Activated CD4-positive, alpha-beta T cell treated with anti-CD3 and anti-CD28 coated beads, Interleukin-2, amount 10 ng/mL, durations not matched to agents 24 days and 14 days (primary cell): ENCODE data around the gene FAM131B. TPM values are rescaled to one million over a fixed set of nuclear protein-coding genes. Genes with fewer than 3 reads are reported as not detected.
A peak's percentile ranks its signal among the peaks of the same experiment; 100 is the strongest.

Experiments
- DNase-seq: peaks from one replicate; pipeline ENCODE4 v3.0.0; 2022
- H3K27ac Mint-ChIP-seq: one replicate; pipeline ENCODE4 v1.8.0; 2022; ENCODE audit warnings: mild to moderate bottlenecking, mixed read lengths
- H3K27me3 Mint-ChIP-seq: one replicate; pipeline ENCODE4 v1.8.0; 2022; ENCODE audit warnings: mixed read lengths
- H3K36me3 Mint-ChIP-seq: one replicate; pipeline ENCODE4 v1.8.0; 2022; ENCODE audit warnings: low read depth, mild to moderate bottlenecking, mixed read lengths
- H3K4me1 Mint-ChIP-seq: one replicate; pipeline ENCODE4 v1.8.0; 2021; ENCODE audit warnings: mixed read lengths
- H3K4me3 Mint-ChIP-seq: one replicate; pipeline ENCODE4 v1.8.0; 2022; ENCODE audit warnings: mild to moderate bottlenecking, moderate library complexity, mixed read lengths
- H3K9me3 Mint-ChIP-seq: one replicate; pipeline ENCODE4 v1.8.0; 2021; ENCODE audit warnings: mixed read lengths
- intact Hi-C: fragments of 100-400 bp; cut with micrococcal nuclease; formaldehyde crosslinking; loops from one replicate; pipeline ENCODE4 v1.15.1; 2023
- total RNA-seq: library from RNA; stranded (reverse); gene quantifications from 2 replicates; pipeline ENCODE4 v1.2.3, GENCODE V29; 2022

The FAM131B gene
- total RNA-seq, 1 donor from 2014 or later: 0.37 TPM

GRCh38 chr7:143322760-143323633 lies 39.5 kb downstream of the FAM131B start:
- Mint-ChIP-seq H3K36me3 (no peaks in the 10 kb centered on the region), H3K4me1 (peaks cover 17% of the 10 kb centered on the region), H3K27ac (peak overlapping the region; percentile 29), H3K9me3 (no peaks in the 10 kb centered on the region), H3K27me3 (peaks cover 9% of the 10 kb centered on the region), H3K4me3 (no peak overlapping the region)
- intact Hi-C loops: no loop called here
- DNase-seq: no peak

GRCh38 chr7:143321734-143322133 lies 40.8 kb downstream of the FAM131B start:
- H3K36me3 Mint-ChIP-seq: no peaks in the 10 kb centered on the region
- H3K9me3 Mint-ChIP-seq: no peaks in the 10 kb centered on the region
- H3K4me1 Mint-ChIP-seq: peaks cover 20% of the 10 kb centered on the region
- no peak for DNase-seq
- no peak overlapping the region for H3K4me3 Mint-ChIP-seq
- intact Hi-C loops: no loop called here
- peaks cover 11% of the 10 kb centered on the region for H3K27me3 Mint-ChIP-seq
- H3K27ac Mint-ChIP-seq: no peak overlapping the region

- Mint-ChIP-seq H3K27ac (no peak overlapping the region), H3K4me1 (peaks cover 21% of the 10 kb centered on the region), H3K27me3 (peaks cover 13% of the 10 kb centered on the region), H3K4me3 (no peak overlapping the region), H3K36me3 (no peaks in the 10 kb centered on the region), H3K9me3 (no peaks in the 10 kb centered on the region)
- intact Hi-C loops: no loop called here
- DNase-seq: no peak
These were observed 41.3 kb downstream of the FAM131B start for GRCh38 chr7:143321242-143321641.

- H3K36me3 Mint-ChIP-seq: no peaks in the 10 kb centered on the region
- no peak overlapping the region for H3K4me3 Mint-ChIP-seq
- intact Hi-C loops: no loop called here
- H3K27me3 Mint-ChIP-seq: peaks cover 13% of the 10 kb centered on the region
- peaks cover 19% of the 10 kb centered on the region for H3K4me1 Mint-ChIP-seq
- DNase-seq: no peak
- H3K27ac Mint-ChIP-seq: no peak overlapping the region
- H3K9me3 Mint-ChIP-seq: no peaks in the 10 kb centered on the region
These were observed 41.9 kb downstream of the FAM131B start for GRCh38 chr7:143320620-143321019.

GRCh38 chr7:143318661-143319060 lies 43.9 kb downstream of the FAM131B start:
- intact Hi-C loops: no loop called here
- Mint-ChIP-seq H3K36me3 (peaks cover 3% of the 10 kb centered on the region), H3K27ac (no peak overlapping the region), H3K4me1 (peaks cover 15% of the 10 kb centered on the region), H3K27me3 (peaks cover 13% of the 10 kb centered on the region), H3K9me3 (peaks cover 6% of the 10 kb centered on the region), H3K4me3 (no peak overlapping the region)
- no peak for DNase-seq

- no peak overlapping the region for H3K4me3 Mint-ChIP-seq
- no peak for DNase-seq
- H3K27ac Mint-ChIP-seq: no peak overlapping the region
- H3K4me1 Mint-ChIP-seq: peaks cover 20% of the 10 kb centered on the region
- peaks cover 11% of the 10 kb centered on the region for H3K36me3 Mint-ChIP-seq
- H3K27me3 Mint-ChIP-seq: peaks cover 11% of the 10 kb centered on the region
- intact Hi-C loops: no loop called here
- peaks cover 7% of the 10 kb centered on the region for H3K9me3 Mint-ChIP-seq
These were observed 46.0 kb downstream of the FAM131B start for GRCh38 chr7:143316492-143316891.

GRCh38 chr7:143315776-143316175 lies 46.7 kb downstream of the FAM131B start, which contains the start of gene CLCN1:
CLCN1 (plus strand) TSS chr7:143316111; CDS start chr7:143316213, 102 bp downstream.
- H3K4me3 Mint-ChIP-seq: no peak within 1 kb of the TSS
- H3K9me3 Mint-ChIP-seq: peaks cover 7% of the 10 kb centered on the region
- H3K27me3 Mint-ChIP-seq: peaks cover 10% of the 10 kb centered on the region
- peaks cover 13% of the 10 kb centered on the region for H3K36me3 Mint-ChIP-seq
- H3K27ac Mint-ChIP-seq: no peak within 1 kb of the TSS
- H3K4me1 Mint-ChIP-seq: peaks cover 25% of the 10 kb centered on the region
- no peak for DNase-seq
- intact Hi-C loops: no loop called here

- peaks cover 28% of the 10 kb centered on the region for H3K36me3 Mint-ChIP-seq
- H3K4me3 Mint-ChIP-seq: no peak overlapping the region
- peaks cover 6% of the 10 kb centered on the region for H3K27me3 Mint-ChIP-seq
- intact Hi-C loops: no loop called here
- H3K9me3 Mint-ChIP-seq: peaks cover 7% of the 10 kb centered on the region
- H3K4me1 Mint-ChIP-seq: peaks cover 39% of the 10 kb centered on the region
- no peak for DNase-seq
- H3K27ac Mint-ChIP-seq: no peak overlapping the region
These were observed 48.4 kb downstream of the FAM131B start for GRCh38 chr7:143314127-143314526.

- intact Hi-C loops: loop anchor here (10.0 kb wide), 1 partner anchor 304 kb away; no protein-coding TSS in a partner anchor
- DNase-seq: no peak
- peaks cover 74% of the 10 kb centered on the region for H3K36me3 Mint-ChIP-seq
- H3K4me1 Mint-ChIP-seq: peaks cover 63% of the 10 kb centered on the region
- H3K27ac Mint-ChIP-seq: peak overlapping the region; percentile 34
- peaks cover 1% of the 10 kb centered on the region for H3K9me3 Mint-ChIP-seq
- H3K27me3 Mint-ChIP-seq: no peaks in the 10 kb centered on the region
- H3K4me3 Mint-ChIP-seq: no peak overlapping the region
These were observed 53.9 kb downstream of the FAM131B start for GRCh38 chr7:143308632-143309031.

- Mint-ChIP-seq H3K4me3 (no peak overlapping the region), H3K4me1 (peaks cover 64% of the 10 kb centered on the region), H3K27me3 (no peaks in the 10 kb centered on the region), H3K36me3 (peaks cover 90% of the 10 kb centered on the region), H3K9me3 (no peaks in the 10 kb centered on the region), H3K27ac (peak overlapping the region; percentile 39)
- intact Hi-C loops: loop anchor here (1.0 to 10.0 kb wide), 3 partner anchors 15 to 301 kb away; no protein-coding TSS in a partner anchor
- DNase-seq: peak; percentile 90
These were observed 57.0 kb downstream of the FAM131B start for GRCh38 chr7:143305423-143306070.

- Mint-ChIP-seq H3K27me3 (no peaks in the 10 kb centered on the region), H3K9me3 (no peaks in the 10 kb centered on the region), H3K36me3 (peaks cover 91% of the 10 kb centered on the region), H3K4me1 (peaks cover 64% of the 10 kb centered on the region), H3K27ac (peak overlapping the region; percentile 38), H3K4me3 (no peak overlapping the region)
- intact Hi-C loops: loop anchor here (1.0 to 10.0 kb wide), 4 partner anchors 14 to 300 kb away; no protein-coding TSS in a partner anchor
- DNase-seq: no peak
These were observed 57.6 kb downstream of the FAM131B start for GRCh38 chr7:143304938-143305337.

GRCh38 chr7:143303733-143304132 lies 58.8 kb downstream of the FAM131B start:
- H3K36me3 Mint-ChIP-seq: peaks cover 92% of the 10 kb centered on the region
- no peaks in the 10 kb centered on the region for H3K27me3 Mint-ChIP-seq
- no peak overlapping the region for H3K27ac Mint-ChIP-seq
- DNase-seq: no peak
- no peaks in the 10 kb centered on the region for H3K9me3 Mint-ChIP-seq
- H3K4me1 Mint-ChIP-seq: peaks cover 67% of the 10 kb centered on the region
- no peak overlapping the region for H3K4me3 Mint-ChIP-seq
- intact Hi-C loops: loop anchor here (2.0 to 10.0 kb wide), 3 partner anchors 13 to 299 kb away; no protein-coding TSS in a partner anchor
